Gastroesophageal sphincter (tissue), 4 donors: ENCODE data around the gene LIMK2. TPM values are rescaled to one million over a fixed set of nuclear protein-coding genes. Genes with fewer than 3 reads are reported as not detected.
"Not testable (repeated sequence)": the region's sequence is repeated elsewhere in the genome, so short reads cannot be mapped to it uniquely, and the experiment has no call there.

Experiments used
- ATAC-seq: fragments of 150-250 bp; one replicate; pipeline ENCODE4 v1.9.1; 2016; ENCODE audit warnings: mild to moderate bottlenecking, moderate library complexity
- H3K27ac ChIP-seq, 4 donors: fragments of 200-600 bp; sonication (generic) in 3 of 4; 1 replicate in 3 of 4; 2 replicates in 1 of 4; pipeline ENCODE4 v1.5.1; 2016 to 2019
- H3K27me3 ChIP-seq: fragments of 200-600 bp; sonication (generic); one replicate; pipeline ENCODE4 v1.5.1; 2019
- H3K36me3 ChIP-seq, 2 donors: fragments of 200-600 bp; sonication (generic); one replicate each; pipeline ENCODE4 v1.5.1; 2019; ENCODE audit warnings: control low read depth in 1 of 2
- H3K4me1 ChIP-seq, 3 donors: fragments of 200-600 bp; sonication (generic); 1 replicate in 2 of 3; 2 replicates in 1 of 3; pipeline ENCODE4 v1.5.1; 2016 to 2019; ENCODE audit warnings: control low read depth in 2 of 3
- H3K4me3 ChIP-seq, 2 donors: fragments of 200-600 bp; sonication (generic); one replicate each; pipeline ENCODE4 v1.5.1; 2019; ENCODE audit warnings: mild to moderate bottlenecking in 1 of 2, moderate library complexity in 1 of 2
- H3K9me3 ChIP-seq, 3 donors: fragments of 200-600 bp; sonication (generic); one replicate each; pipeline ENCODE4 v1.5.1; 2017 to 2019; ENCODE audit warnings: control low read depth in 2 of 3
- EP300 ChIP-seq: sonication (generic); formaldehyde crosslinking; IDR thresholded peaks from one replicate; pipeline ENCODE4 v1.6.1; 2017; ENCODE audit warnings: antibody characterized with exemption, mild to moderate bottlenecking
- POLR2A ChIP-seq, 2 donors: fragments of 450-650 bp; IDR thresholded peaks; one replicate each; pipeline ENCODE4 v1.6.1; 2017; ENCODE audit warnings: antibody characterized with exemption in 2 of 2, mild to moderate bottlenecking in 2 of 2, moderate library complexity in 1 of 2
- POLR2AphosphoS5 ChIP-seq: sonication (generic); formaldehyde crosslinking; IDR thresholded peaks from one replicate; pipeline ENCODE4 v1.6.1; 2017; ENCODE audit warnings: antibody characterized with exemption
- WGBS, 2 donors: methylation state at CpG; one replicate each; pipeline ENCODE4 v1.1.5; 2018; ENCODE audit warnings: low coverage in 1 of 2; 5-methylcytosine and 5-hydroxymethylcytosine counted together
- total RNA-seq, 4 donors: library from RNA; depleted of rRNA; stranded (reverse); fragments of >200 nt; gene quantifications; one replicate each; pipeline ENCODE4 v1.1.0, GENCODE V29; 2016
- TF ChIP-seq, protein P1 (sequence below), 4 experiments: fragments of 200-600 bp in 2 of 4; fragments of 450-650 bp in 2 of 4; sonication (generic) in 1 of 4; IDR thresholded peaks; one replicate each; pipeline ENCODE4 v1.5.1; 2017 to 2019; ENCODE audit warnings: antibody characterized with exemption in 4 of 4, mild to moderate bottlenecking in 2 of 4, moderate library complexity in 2 of 4

The LIMK2 gene
- 10 to 100 TPM; 13.4 to 19.1 (median 15.9) TPM for total RNA-seq

DNA sequence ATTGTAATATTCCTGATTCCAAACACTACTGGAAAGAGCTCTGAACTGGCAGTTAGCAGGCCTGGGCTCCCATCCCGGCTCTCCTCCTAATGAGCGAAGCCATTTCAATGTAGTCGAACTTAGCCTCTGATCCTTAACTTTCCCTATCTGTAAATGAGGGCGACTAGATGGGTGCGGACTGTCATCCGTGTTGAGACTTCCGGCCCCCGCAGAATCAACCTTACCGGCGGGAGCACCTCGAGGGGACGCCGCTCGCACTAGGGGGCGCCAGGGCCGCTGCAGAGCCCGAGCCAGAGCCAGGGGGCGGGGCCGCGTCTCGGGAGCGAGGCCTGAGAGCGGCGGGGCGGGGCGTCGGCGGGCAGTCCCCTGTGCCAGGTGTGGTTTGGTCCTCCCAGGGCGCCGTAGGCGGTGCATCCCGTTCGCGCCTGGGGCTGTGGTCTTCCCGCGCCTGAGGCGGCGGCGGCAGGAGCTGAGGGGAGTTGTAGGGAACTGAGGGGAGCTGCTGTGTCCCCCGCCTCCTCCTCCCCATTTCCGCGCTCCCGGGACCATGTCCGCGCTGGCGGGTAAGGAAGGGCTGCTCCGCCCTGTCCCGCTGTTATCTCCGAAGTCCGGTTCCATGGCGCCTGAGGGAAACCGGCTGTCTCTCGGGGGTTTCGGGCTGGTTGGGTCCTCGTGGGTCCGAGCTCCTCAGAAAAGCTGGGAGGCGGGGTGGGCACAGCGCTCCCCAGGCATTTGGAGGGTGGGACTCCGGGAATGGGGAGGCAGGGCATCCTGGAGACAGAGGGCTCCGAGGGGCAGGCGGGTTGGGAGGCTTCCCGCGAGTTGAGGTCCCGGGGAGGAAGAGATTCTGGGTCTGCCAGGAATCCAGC is at the start of gene LIMK2:
Gene LIMK2 (plus strand): TSS at position 437 of the 869 bp plus-strand sequence. CDS start 111 bp downstream, at position 548.
- WGBS, 2 donors: 2 to 9% methylated on average over 4 of the region's 64 CpGs
- H3K27me3 ChIP-seq: no peaks in the 10 kb centered on the region
- H3K9me3 ChIP-seq: no peaks in the 10 kb centered on the region
- ATAC-seq: peak; percentile 96
- H3K27ac ChIP-seq: peak within 1 kb of the TSS; percentile 5 to 87 (median 86)
- peaks cover 0 to 2% of the 10 kb centered on the region in 2 donors for H3K36me3 ChIP-seq
- peaks cover 0 to 52% (median 15%) of the 10 kb centered on the region in 3 donors for H3K4me1 ChIP-seq
- H3K4me3 ChIP-seq: peak within 1 kb of the TSS; percentile 52 to 80
- TF ChIP-seq POLR2A (IDR thresholded peaks at IDR 0.05): peak; percentile 56 to 69
- TF ChIP-seq, protein P1, sequence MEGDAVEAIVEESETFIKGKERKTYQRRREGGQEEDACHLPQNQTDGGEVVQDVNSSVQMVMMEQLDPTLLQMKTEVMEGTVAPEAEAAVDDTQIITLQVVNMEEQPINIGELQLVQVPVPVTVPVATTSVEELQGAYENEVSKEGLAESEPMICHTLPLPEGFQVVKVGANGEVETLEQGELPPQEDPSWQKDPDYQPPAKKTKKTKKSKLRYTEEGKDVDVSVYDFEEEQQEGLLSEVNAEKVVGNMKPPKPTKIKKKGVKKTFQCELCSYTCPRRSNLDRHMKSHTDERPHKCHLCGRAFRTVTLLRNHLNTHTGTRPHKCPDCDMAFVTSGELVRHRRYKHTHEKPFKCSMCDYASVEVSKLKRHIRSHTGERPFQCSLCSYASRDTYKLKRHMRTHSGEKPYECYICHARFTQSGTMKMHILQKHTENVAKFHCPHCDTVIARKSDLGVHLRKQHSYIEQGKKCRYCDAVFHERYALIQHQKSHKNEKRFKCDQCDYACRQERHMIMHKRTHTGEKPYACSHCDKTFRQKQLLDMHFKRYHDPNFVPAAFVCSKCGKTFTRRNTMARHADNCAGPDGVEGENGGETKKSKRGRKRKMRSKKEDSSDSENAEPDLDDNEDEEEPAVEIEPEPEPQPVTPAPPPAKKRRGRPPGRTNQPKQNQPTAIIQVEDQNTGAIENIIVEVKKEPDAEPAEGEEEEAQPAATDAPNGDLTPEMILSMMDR (IDR thresholded peaks at IDR 0.05): peak; percentile 62 to 97 (median 71)
- peak; percentile 93 for TF ChIP-seq POLR2AphosphoS5
- no peak for TF ChIP-seq EP300

DNA sequence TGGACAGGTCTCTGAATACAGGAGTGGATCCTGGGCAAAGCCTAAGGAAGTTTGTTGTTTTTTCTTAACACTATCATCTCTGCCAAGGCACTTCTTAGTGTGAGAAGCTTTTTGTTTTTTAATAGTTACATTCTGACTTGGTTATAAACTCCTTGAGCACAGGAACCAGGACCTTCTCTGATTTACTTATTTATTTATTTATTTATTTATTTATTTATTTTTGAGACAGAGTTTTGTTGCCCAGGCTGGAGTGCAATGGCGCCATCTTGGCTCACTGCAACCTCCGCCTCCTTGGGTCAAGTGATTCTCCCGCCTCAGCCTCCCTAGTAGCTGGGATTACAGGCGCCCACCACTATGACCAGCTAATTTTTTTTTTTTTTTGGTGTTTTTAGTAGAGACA is 41.1 kb upstream of the LIMK2 start:
- Histone ChIP-seq H3K27me3 (no peaks in the 10 kb centered on the region), H3K4me1 (peaks cover 5 to 79% (median 11%) of the 10 kb centered on the region in 3 donors), H3K36me3 (peaks cover 0 to 19% of the 10 kb centered on the region in 2 donors), H3K27ac (peak overlapping the region in 2 of 4 donors; percentile 22 to 48), H3K4me3 (no peak overlapping the region), H3K9me3 (no peaks in the 10 kb centered on the region)
- WGBS, 2 donors: 100% methylated on average over 4 of the region's 4 CpGs
- TF ChIP-seq, protein P1 (IDR thresholded peaks at IDR 0.05): no peak
- TF ChIP-seq EP300 (no peak), POLR2A (IDR thresholded peaks at IDR 0.05) (no peak), POLR2AphosphoS5 (no peak)
- no peak for ATAC-seq

DNA sequence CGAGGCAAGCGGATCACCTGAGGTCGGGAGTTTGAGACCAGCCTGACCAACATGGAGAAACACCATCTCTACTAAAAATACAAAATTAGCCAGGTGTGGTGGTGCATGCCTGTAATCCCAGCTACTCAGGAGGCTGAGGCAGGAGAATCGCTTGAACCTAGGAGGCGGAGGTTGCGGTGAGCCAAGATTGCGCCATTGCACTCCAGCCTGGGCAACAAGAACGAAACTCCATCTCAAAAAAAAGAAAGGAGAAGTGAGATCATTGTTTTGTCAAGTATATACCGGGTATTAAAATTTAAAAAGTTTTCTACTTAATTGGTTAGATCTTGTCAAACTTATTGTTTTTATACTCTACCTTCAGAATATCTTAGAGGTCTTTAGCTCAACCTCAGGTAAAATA is 40.4 kb upstream of the LIMK2 start:
- not testable (repeated sequence) for H3K27me3 ChIP-seq, ATAC-seq, H3K9me3 ChIP-seq, H3K4me3 ChIP-seq, H3K27ac ChIP-seq
- peaks cover 5 to 81% (median 11%) of the 10 kb centered on the region in 3 donors for H3K4me1 ChIP-seq
- peaks cover 0 to 19% of the 10 kb centered on the region in 2 donors for H3K36me3 ChIP-seq
- WGBS, 2 donors: 84 to 97% methylated on average over 6 to 9 of the region's 9 CpGs

DNA sequence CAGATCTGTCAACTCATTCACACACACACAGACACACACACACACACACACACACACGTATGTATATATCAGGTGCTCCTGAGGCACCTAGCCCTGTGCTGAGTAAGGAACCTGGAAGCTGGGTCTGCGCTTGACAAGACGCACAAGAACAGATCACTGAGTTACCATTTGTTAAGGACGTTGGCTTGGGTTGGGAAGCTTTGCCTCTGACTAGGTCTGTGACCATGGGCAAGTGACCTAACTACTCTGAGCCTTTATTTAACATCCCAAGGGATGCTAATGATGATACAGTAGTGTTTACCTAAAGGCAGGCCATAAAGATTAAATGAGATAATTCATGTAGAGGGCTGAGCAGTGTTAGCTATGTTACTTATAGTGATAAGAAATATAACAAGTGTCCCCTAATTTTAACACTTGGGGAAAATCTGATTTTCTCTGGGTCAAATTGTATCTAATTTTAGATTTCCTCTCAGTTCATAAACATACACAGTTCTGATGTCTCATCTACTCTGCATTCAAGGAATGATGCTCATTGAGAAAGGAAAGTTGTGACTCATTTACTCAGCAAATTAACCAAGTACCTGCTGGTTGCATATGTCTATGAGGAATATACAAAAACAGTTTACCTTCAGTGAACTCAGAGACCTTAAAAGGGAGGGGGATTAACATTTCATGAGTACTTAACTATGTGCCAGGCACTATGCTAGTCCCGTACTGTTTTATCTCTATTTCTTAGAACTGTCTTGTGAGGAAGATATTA is 38.5 kb upstream of the LIMK2 start:
- Histone ChIP-seq H3K4me1 (peaks cover 4 to 81% (median 11%) of the 10 kb centered on the region in 3 donors), H3K9me3 (no peaks in the 10 kb centered on the region), H3K36me3 (peaks cover 0 to 16% of the 10 kb centered on the region in 2 donors), H3K27me3 (no peaks in the 10 kb centered on the region), H3K27ac (peak overlapping the region; percentile 32 to 84 (median 67)), H3K4me3 (no peak overlapping the region)
- ATAC-seq: peak; percentile 51
- 39 to 52% methylated on average over 2 to 3 of the region's 5 CpGs for WGBS, 2 donors
- TF ChIP-seq, protein P1 (IDR thresholded peaks at IDR 0.05): no peak
- TF ChIP-seq POLR2AphosphoS5: peak; percentile 76

DNA sequence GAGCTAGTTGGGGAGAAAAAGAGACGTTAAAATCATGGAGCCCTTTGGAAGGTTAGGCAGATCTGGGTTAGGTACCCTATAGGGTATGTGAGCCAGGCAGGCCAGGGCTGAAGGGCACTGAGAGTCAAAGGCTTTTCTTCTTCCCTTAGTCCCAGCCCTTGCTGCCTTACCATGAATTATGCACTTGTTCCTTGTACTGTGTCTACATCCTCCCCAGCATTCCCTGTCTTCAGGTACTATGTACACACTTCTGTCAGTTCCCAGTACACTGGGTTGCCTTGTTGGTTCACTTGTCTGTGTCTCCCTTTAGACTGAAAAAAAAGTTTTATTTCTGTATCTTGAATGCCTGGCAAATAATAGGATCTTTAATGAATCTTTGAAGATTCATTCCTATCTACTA is 35.2 kb upstream of the LIMK2 start:
- no peak for ATAC-seq
- Histone ChIP-seq H3K27me3 (no peaks in the 10 kb centered on the region), H3K9me3 (no peaks in the 10 kb centered on the region), H3K4me3 (no peak overlapping the region), H3K4me1 (peaks cover 0 to 61% (median 14%) of the 10 kb centered on the region in 3 donors), H3K27ac (peak overlapping the region; percentile 25 to 67 (median 52)), H3K36me3 (peaks cover 0 to 16% of the 10 kb centered on the region in 2 donors)
- TF ChIP-seq POLR2AphosphoS5: no peak
- TF ChIP-seq EP300: no peak
- TF ChIP-seq, protein P1 (IDR thresholded peaks at IDR 0.05): no peak
- TF ChIP-seq POLR2A (IDR thresholded peaks at IDR 0.05): no peak
- 88 to 100% methylated on average over 1 of the region's 1 CpG for WGBS, 2 donors
